NCI-H146 treated with DMSO at 0.1 percent for 48 hours (cell line): ENCODE measurements around the gene ARID2.

Experiments used
- DNase-seq: peaks from one replicate; lab custom pipeline; 2025; ENCODE audit not compliant: unreplicated experiment; lab: John Stamatoyannopoulos, UW

Gene ARID2, protein sequence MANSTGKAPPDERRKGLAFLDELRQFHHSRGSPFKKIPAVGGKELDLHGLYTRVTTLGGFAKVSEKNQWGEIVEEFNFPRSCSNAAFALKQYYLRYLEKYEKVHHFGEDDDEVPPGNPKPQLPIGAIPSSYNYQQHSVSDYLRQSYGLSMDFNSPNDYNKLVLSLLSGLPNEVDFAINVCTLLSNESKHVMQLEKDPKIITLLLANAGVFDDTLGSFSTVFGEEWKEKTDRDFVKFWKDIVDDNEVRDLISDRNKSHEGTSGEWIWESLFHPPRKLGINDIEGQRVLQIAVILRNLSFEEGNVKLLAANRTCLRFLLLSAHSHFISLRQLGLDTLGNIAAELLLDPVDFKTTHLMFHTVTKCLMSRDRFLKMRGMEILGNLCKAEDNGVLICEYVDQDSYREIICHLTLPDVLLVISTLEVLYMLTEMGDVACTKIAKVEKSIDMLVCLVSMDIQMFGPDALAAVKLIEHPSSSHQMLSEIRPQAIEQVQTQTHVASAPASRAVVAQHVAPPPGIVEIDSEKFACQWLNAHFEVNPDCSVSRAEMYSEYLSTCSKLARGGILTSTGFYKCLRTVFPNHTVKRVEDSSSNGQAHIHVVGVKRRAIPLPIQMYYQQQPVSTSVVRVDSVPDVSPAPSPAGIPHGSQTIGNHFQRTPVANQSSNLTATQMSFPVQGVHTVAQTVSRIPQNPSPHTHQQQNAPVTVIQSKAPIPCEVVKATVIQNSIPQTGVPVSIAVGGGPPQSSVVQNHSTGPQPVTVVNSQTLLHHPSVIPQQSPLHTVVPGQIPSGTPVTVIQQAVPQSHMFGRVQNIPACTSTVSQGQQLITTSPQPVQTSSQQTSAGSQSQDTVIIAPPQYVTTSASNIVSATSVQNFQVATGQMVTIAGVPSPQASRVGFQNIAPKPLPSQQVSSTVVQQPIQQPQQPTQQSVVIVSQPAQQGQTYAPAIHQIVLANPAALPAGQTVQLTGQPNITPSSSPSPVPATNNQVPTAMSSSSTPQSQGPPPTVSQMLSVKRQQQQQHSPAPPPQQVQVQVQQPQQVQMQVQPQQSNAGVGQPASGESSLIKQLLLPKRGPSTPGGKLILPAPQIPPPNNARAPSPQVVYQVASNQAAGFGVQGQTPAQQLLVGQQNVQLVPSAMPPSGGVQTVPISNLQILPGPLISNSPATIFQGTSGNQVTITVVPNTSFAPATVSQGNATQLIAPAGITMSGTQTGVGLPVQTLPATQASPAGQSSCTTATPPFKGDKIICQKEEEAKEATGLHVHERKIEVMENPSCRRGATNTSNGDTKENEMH (N-terminal part only)

DNA sequence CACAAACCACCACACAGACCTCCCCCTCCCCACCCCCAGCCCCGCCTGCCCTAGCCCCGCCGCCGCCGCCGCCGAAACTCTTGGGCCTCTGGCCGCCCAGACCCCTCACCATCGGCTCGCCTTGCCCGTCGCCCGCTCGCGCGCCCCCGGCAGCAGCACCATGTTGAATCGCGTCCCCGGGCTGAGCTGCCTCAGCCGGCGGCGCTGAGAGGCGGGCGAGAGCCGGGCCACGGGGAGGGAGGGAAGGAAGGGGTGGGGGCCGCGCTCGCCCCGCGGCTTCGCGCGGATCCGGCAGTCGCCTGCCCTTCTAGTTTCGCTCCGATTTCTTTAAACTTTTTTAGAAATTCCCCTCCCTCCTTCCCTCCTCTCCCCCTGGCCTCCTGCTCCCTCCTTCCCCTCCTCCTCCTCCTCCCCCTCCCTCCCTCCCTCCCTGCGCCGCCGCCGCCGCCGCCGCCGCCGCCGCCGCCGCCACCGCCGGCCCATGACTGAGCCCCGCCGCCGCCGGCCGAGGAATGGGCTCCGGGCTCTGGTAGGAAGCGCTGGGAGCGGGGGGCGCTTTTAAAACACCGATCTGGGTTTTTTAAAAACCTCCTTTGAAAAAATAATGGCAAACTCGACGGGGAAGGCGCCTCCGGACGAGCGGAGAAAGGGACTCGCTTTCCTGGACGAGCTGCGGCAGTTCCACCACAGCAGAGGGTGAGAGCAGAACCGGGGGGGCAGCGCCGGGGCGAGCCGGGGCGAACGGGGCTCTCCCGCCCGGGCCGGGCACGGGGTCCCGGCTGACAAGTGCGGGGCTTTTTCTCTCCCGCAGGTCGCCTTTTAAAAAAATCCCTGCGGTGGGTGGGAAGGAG is at the start of gene ARID2:
ARID2 (plus strand) TSS at position 474 of the 851 bp plus-strand sequence; CDS start at position 605, 131 bp downstream.
- peak; percentile 66 for DNase-seq

DNA sequence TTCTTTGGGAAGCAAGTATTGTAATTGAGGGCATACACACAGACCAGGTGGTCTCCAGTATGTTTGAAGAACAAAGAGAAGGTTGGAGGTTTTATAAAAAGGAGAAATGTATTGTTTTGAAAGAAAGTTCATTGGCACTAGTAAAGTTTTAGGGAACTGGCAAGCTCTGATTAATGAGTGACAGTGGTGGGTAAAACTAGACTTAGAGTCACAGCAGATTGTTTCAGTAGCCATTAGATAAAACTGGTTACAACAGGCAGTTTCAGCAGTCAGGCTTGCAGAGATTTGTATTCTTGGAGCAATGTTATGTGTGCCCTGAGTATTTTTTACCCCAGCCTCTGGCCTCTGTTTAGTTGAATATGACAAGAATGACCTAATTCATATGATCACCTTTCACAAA is 49.1 kb upstream of the ARID2 start:
- DNase-seq = no peak

DNA sequence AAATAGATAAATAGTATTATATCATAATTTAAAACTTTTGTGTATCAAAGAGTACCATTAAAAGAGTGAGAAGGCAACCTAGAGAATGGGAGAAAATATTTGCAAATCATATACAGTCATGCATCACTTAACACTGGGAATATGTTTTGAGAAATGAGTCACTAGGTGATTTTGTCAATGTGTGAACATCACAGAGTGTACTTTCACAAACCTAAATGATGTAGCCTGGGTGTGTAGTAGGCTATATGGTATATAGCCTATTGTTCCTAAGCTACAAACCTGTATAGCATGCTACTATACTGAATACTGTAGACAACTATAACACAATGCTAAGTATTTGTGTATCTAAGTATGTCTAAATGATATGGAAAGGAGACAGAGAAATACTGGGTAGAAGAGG is 48.0 kb upstream of the ARID2 start:
- no peak for DNase-seq

DNA sequence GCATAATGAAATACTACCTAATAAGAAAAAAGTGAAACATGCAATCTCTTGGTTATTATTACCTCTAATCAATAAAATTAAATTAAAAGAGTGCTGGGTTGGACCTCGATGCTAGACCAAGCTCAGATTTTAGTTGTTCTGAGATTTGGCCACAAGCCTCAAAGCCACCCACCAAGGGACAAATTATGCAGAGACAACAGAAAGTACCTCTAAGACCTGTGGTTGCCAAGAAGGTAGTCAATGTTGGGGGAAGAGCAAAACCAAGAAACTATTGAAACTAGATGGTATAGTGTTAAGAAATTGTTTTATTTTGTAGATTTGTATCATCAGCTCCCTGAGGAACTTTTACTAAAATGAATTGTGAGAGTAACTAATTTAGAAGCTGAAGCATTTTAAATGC is 43.8 kb upstream of the ARID2 start:
- no peak for DNase-seq

DNA sequence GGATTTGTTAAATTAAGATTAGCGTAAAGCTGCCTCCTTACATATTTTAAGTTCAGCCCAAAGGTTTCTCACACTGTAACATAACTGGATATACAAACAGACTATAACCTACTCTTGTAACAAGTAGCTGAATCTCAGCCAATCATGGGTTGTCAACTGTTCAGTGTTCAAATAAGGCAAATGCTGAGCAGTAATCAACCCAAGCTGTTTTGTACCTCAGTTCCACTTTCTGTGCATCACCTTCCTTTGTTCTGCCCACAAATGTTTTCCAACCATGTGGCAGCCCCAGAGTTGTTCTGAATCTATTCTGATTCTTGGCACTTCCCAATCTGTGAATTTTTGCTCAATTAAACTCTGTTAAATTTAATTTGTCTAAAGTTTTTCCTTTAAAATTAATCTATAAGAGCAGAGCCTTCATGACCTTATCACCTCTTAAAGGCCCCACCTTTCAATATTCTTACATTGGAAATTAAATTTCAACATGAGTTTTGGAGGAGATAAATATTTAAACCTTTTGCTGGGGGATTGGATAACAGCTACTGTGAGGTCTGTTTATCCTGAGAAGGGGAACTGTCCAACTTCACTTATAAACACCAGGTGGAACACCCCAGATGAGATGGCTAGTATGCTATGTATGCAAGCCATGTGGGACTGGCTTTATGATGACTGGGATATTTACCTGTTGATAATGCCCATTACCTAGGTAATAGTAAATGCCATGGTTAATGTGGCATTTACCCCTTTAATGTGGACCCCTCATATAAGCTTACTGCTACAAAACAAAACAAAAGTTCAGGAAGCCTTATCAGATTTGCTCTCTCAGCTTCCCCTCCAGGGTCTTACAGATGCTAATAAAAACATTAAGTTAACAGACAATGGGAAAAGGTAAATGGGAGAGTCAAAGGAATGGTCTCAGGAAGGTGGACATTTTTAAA is 42.2 kb upstream of the ARID2 start:
- no peak for DNase-seq

DNA sequence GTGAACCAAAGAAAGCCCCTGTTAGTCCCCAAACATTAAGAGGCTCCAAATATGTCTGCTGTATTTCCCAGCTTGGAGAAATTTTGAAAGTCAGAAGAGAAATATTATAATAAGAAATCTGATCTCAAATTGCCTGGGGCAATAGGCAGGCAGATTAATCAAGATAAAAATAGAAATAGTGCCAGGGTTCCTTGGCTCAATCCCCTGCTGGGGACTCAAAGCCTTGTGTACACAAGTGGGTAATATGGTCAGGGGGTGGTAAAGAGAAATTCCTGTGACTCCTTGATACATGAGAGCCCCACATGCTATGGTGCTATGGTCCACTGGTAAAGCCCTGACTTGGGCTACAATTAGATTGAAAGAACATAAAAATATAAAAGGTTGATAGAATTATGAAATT is 41.3 kb upstream of the ARID2 start:
- peak; percentile 71 for DNase-seq

DNA sequence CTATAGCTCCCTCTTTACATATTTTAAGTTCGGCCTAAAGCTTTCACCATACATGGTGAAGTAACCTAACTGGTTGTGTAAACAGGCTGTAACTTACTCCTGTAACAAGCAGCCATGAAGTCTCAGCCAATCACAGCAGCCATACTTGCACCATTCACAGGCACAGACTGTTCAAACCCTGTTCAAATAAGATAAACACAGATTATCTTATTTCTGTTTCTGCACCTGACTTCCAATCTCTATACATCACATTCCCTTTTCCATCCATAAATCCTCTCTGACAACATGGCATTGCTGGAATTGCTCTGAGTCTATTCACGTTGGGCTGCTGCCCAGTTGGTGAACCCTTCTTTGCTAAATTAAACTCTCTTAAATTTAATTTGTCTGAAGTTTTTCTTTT is 34.5 kb upstream of the ARID2 start:
- no peak for DNase-seq

DNA sequence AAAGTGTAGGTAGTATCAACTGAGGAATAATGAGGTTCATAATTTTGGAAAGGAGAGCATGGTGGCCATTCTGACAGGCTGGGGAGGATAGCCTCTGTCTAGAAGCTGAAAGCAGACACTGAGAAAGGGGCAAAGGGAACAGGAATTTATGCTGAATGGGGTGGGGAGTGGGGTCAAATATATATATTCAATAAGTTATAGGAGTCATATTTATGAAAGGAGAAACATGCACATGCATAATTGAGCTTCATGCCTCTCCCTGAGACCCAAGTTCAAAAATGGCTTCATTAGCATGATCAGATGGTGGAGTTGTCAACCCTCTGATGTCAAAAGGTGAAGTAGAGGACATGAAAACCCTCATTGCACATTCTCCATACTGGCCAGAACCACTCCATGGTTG is 33.9 kb upstream of the ARID2 start:
- no peak for DNase-seq

DNA sequence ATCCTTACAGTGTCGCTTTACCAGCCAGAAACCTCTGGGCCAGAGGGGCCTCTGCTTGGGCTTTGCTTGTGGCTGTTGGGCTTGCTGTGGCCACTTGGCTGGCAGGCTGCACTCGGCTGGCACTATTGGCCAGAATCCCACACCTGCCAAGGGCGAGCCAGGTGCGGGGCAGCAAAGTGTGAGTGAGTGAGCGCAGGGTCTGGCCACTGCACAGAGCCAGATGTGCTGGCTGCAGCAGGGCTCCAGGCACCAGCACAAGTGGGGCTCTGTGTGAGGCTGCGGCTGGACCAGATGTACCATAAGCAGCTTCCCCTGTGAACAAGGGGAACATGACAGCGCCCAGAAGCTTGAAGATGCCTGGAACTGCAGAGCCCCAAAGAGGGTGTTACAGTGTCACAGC is 33.5 kb upstream of the ARID2 start:
- no peak for DNase-seq

DNA sequence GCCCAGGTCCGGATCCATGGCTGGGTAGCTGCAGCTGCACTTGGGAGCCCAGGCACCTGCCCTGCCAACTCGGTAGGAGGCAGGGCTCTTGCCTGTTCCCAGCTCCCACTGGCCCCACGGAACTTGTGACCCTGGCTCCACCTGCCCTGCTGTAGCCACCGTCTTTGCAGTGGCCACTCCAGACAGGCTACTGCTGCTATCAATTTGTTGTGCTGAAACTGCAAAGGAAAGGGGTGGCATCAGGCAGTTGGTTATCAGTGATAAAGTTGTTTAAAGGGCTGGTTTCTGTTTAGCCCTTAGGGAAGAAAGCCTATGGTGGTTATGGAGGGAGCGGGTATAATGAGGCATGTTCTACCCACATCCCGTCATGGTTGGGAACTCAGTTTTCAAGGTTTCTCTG is 32.1 kb upstream of the ARID2 start:
- no peak for DNase-seq

DNA sequence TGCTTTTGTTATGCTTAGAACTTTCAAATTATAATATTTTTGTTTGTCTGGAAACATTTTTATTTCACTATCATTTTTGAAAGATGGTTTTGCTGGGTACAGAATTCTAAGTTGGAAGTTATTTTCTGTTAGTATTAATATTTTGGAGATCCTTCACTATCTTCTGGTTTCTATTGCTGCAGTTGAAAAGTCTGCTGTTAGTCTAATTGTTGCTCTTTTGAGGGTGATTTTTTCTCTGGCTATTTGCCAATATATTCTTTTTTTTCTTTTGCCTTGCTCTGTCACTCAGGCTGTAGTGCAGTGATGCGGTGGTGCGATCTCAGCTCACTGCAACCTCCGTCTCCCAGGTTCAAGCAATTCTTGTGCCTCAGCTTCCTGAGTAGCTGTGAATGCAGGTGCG is 28.2 kb upstream of the ARID2 start:
- no peak for DNase-seq

DNA sequence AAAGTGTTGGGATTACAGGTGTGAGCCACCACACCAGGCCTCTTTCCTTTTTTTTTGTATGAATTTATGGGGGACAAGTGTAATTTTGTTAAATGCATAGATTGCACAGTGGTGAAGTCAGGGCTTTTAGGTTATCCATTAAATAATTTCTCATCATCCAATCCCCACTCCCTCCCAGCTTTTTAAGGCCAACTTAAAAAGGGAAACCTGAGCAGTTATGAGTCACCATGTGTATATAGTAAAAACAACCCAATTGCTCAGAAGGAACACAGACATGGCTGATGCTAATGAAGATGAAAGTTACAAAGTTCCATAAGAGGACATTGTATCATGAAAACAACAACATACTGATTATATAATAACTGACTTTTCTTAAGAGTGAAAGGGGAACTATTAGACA is 25.6 kb upstream of the ARID2 start:
- no peak for DNase-seq

DNA sequence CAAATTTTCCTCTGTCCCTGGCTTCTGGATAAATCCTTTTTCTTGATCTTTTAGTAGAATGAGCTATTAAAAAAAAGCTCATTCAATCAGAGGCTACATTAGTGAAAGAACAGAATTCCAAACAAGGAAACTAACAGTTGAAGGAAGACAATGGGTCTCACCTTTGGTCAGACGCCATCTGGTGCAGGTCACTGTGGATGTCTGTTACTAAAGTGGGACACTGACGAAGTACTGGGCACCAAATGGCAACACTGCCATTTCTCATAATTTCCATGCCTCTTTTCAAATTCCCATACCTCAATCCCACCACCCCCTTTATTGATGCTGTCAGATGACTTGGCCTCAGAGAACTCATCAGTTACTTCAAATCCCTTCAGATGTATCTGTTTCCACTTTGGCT is 24.5 kb upstream of the ARID2 start:
- no peak for DNase-seq

DNA sequence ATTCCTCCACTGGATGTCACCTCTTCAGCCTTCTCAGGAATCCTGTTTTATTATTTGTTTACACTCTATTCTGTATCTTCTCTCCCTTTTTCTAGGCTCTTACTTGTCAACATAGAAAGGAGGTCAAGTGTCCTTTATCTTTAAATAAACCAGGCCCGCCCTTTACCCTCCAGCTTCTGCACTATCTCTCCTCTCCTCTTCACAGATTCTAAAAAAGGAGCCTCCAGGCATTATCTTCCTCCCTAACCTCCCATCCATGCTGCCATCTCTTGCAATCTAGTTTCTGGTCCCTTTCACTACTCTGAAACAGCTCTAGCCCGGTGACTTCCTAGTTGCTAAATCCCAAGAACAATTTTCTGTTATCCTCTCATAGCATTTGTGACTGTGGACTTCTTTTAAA is 24.1 kb upstream of the ARID2 start:
- no peak for DNase-seq

DNA sequence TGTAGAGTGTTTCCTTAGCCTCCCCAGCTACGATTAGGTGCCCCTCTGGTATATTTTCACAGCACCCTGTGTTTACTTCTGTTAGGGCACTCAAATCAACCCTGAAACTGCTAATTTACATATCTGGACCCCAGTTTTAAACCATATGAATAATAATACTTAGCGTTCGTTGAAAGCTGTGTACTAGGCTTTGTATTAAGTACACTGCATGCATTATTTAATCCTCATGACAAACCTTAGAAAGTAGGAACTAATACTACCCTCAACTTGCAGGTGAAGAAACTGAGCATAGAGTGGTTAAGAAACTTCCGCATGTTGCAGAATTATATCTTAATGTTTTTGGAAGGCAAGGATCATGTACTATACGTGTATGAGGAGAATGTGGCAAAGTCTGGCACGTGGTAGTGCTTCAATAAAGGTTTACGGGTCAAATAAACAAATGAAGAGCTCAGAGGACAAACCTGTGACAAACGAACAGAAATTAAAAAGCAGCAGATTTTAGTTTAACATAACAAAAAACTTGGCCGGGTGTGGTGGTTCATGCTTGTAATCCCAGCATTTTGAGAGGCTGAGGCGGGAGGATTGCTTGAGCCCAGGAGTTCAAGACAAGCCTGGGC is 22.2 kb upstream of the ARID2 start:
- DNase-seq = no peak

DNA sequence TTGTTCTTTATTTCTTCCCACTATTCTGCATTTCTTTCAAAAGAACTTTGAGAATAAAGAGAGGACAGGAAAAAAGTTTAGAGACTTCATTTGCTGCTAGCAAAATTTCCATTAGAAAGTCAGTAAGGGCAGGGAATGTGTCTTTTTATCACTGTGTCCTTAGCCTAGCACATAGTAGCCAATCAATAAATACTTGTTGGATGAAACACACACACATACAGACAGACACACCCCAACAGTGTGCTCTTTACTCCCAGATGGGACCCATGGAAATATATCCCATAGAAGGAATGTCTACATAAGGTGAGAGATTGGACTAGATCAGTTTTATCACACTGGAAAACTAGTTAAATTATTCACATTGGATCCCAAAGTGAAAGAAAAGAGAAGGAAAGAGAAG is 21.1 kb upstream of the ARID2 start:
- no peak for DNase-seq

DNA sequence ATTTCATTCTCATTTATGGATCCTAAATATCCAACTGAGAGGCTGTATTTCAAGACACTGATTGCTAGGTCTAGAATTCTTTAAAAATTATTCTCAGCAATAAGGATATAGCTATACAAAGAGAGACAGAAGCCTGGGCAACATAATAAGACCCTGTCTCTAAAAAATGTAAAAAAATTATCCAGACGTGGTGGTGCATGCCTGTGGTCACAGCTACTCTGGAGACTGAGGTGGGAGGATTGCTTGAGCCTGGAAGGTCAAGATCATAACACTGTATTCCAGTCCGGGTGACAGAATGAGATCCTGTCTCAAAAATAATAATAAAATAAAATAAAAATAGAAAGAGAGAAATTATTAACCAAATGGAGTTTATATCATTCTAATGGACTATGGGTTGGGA is 20.6 kb upstream of the ARID2 start:
- DNase-seq = no peak

DNA sequence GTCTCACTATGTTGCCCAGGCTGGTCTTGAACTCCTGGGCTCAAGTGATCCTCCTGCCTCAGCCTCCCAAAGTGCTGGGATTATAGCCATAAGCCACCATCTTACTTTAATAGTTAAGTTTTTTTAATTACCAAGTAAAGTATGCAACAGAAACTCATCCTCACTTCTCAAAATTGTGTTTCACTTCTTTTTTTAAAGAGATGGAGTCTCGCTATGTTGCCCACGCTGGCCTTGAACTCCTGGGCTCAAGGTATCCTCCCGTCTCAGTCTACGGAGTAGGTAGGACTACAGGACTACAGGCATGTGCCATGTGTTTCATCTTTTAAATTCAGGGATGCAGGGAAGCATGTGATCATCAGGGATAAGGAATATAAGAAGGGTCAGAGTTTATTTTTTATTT is 17.2 kb upstream of the ARID2 start:
- no peak for DNase-seq

DNA sequence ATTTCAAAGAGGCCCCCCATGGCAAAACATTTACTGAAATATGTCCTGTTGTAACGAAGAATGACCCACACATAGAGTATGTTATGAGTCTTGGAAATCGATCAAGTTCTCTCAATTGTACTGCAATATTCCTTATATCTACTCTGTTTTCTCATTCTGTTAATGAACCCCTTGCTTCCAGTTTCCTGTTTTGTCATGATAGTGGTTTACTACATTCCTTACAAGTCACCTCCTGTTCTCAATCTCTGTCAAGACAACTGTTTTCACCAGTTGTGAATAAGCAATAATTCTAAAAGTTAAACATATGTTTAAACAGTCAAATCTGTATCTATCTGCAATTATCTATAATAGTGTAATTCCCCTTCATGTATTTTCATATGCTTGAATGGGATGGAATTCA is 16.4 kb upstream of the ARID2 start:
- no peak for DNase-seq
